PC-9 (cell line): ENCODE data around the gene GIPC3.

ENCODE experiments used
- CTCF ChIP-seq: fragments of 200-600 bp; sonication (generic); conservative IDR thresholded peaks from 2 replicates; pipeline ENCODE4 v1.6.1; 2017; ENCODE audit warnings: mixed run types, antibody characterized with exemption, mild to moderate bottlenecking, moderate library complexity
- EZH2 ChIP-seq: fragments of 200-600 bp; sonication (generic); IDR thresholded peaks from 2 replicates; pipeline ENCODE4 v1.8.0; 2017; ENCODE audit warnings: antibody characterized with exemption, low read depth

DNA sequence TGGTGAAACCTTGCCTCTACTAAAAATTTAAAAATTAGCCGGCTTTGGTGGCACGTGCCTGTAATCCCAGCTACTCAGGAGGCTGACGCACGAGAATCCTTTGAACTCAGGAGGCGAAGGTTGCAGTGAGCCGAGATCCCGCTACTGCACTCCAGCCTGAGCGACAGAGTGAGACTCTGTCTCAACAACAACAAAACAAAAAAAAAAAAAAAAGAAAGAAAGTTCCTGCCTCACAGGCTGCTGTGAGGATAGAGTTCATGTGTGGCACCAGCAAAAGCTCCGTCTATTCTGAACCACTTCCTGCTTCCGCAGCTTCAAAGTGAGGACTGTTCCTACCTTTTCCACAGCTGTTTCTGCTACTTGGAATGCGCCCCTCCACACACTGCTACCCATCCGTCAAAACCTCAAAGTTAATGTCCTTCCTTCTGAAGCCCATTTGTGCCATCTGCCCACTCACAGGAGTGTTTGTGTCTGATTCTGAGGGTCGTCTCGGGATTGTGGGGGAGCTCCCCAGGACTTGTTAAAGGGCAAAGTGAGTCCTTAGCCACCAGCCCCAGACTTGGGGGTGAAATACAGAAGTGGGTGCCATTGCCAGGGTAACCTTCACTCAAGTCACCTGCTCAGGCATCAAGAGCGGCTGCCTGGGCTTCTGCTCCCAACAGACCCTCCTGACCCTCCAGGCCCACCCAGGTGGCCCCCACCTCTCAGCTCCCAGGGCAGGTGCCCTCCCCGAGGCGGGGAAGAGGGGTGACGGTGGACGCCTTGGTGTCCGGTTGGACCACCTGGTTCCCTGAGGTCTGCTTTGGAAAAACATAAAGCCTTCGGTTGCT lies 30.8 kb upstream of the GIPC3 start:
- TF ChIP-seq CTCF (no peak), EZH2 (no peak)
